CD1c-positive myeloid dendritic cell (primary cell): ENCODE data around the gene TICAM1.
"Not testable (repeated sequence)": the region's sequence is repeated elsewhere in the genome, so short reads cannot be mapped to it uniquely, and the experiment has no call there.

Experiments used
- DNase-seq: peaks from one replicate; pipeline ENCODE4 v3.0.0-alpha.2; 2016; ENCODE audit errors: extremely low spot score

TICAM1 gene

GRCh38 chr19:4831304-4831978, at the start of gene TICAM1:
Gene TICAM1 (minus strand): TSS chr19:4831712. CDS start chr19:4818377, 13,335 bp downstream.
- DNase-seq, result peak; percentile 94

GRCh38 chr19:4879041-4879440, 47.5 kb upstream of the TICAM1 start:
- DNase-seq, result no peak

- no peak for DNase-seq
These were observed 47.0 kb upstream of the TICAM1 start for GRCh38 chr19:4878491-4878968.

- DNase-seq, result no peak
These were observed 46.4 kb upstream of the TICAM1 start for GRCh38 chr19:4877753-4878490.

GRCh38 chr19:4873930-4874329, 42.4 kb upstream of the TICAM1 start:
- no peak for DNase-seq

- DNase-seq, result no peak
These were observed 40.2 kb upstream of the TICAM1 start for GRCh38 chr19:4871711-4872110.

GRCh38 chr19:4870025-4870700, 38.7 kb upstream of the TICAM1 start:
- peak; percentile 84 for DNase-seq

- no peak for DNase-seq
These were observed 36.8 kb upstream of the TICAM1 start for GRCh38 chr19:4868286-4868834.

GRCh38 chr19:4867534-4868285, 36.2 kb upstream of the TICAM1 start, which contains the start of gene PLIN3:
Gene PLIN3 (minus strand): TSS chr19:4867667. CDS start chr19:4861394, 6,273 bp downstream.
- DNase-seq, result peak; percentile 96

GRCh38 chr19:4866595-4867424, 35.3 kb upstream of the TICAM1 start:
- DNase-seq, result peak; percentile 68

GRCh38 chr19:4861147-4861546, 29.6 kb upstream of the TICAM1 start:
- DNase-seq, result no peak

GRCh38 chr19:4859697-4860096, 28.2 kb upstream of the TICAM1 start:
- DNase-seq, result no peak

GRCh38 chr19:4856468-4856867, 25.0 kb upstream of the TICAM1 start:
- DNase-seq, result not testable (repeated sequence)

- not testable (repeated sequence) for DNase-seq
These were observed 22.0 kb upstream of the TICAM1 start for GRCh38 chr19:4853506-4853905.

- DNase-seq, result no peak
These were observed 21.0 kb upstream of the TICAM1 start for GRCh38 chr19:4852484-4852883.

- peak; percentile 58 for DNase-seq
These were observed 20.2 kb upstream of the TICAM1 start for GRCh38 chr19:4851551-4852290.

- DNase-seq, result no peak
These were observed 17.5 kb upstream of the TICAM1 start for GRCh38 chr19:4849019-4849418.

GRCh38 chr19:4847190-4847973, 15.9 kb upstream of the TICAM1 start:
- no peak for DNase-seq

- not testable (repeated sequence) for DNase-seq
These were observed 14.5 kb upstream of the TICAM1 start for GRCh38 chr19:4845975-4846374.
